Heart right ventricle (tissue), 16 donors: ENCODE results near the gene USP22. TPM values are rescaled to one million over a fixed set of nuclear protein-coding genes. Genes with fewer than 3 reads are reported as not detected.

Experiments
- ATAC-seq, 8 donors: fragments of 200-7000 bp; cut with Tn5 transposase; one replicate each; pipeline ENCODE4 v1.9.1; 2020; ENCODE audit warnings: mild to moderate bottlenecking in 8 of 8, moderate library complexity in 8 of 8, moderate number of reproducible peaks in 1 of 8
- DNase-seq, 2 donors: peaks; one replicate each; pipeline ENCODE4 v3.0.0-alpha.2; 2020
- H3K27ac ChIP-seq, 10 donors: fragments of 200-600 bp; sonication (generic) in 2 of 10; one replicate each; pipeline versions ENCODE4 v1.5.0 to v1.8.0; 2020 to 2022; ENCODE audit warnings: mild to moderate bottlenecking in 3 of 10
- H3K27me3 ChIP-seq, 7 donors: fragments of 200-600 bp; one replicate each; pipeline ENCODE4 v1.8.0; 2021 to 2022; ENCODE audit warnings: mild to moderate bottlenecking in 2 of 7
- H3K36me3 ChIP-seq, 9 donors: fragments of 200-600 bp; sonication (generic) in 1 of 9; one replicate each; pipeline versions ENCODE4 v1.5.0 to v1.8.0; 2020 to 2022; ENCODE audit warnings: mild to moderate bottlenecking in 2 of 9
- H3K4me1 ChIP-seq, 9 donors: fragments of 200-600 bp; sonication (generic) in 1 of 9; one replicate each; pipeline versions ENCODE4 v1.5.0 to v1.8.0; 2020 to 2022; ENCODE audit warnings: mild to moderate bottlenecking in 4 of 9
- H3K4me3 ChIP-seq, 10 donors: fragments of 200-600 bp; sonication (generic) in 2 of 10; one replicate each; pipeline versions ENCODE4 v1.5.0 to v1.8.0; 2020 to 2022; ENCODE audit warnings: mild to moderate bottlenecking in 7 of 10, moderate library complexity in 2 of 10
- H3K9me3 ChIP-seq, 11 donors: fragments of 200-600 bp in 10 of 11; sonication (generic) in 2 of 11; one replicate each; pipeline versions ENCODE4 v1.5.0 to v1.8.0; 2013 to 2022; ENCODE audit warnings: mild to moderate bottlenecking in 2 of 11, control low read depth in 1 of 11, moderate library complexity in 1 of 11
- CTCF ChIP-seq, 9 donors: fragments of 200-600 bp; sonication (generic) in 2 of 9; IDR thresholded peaks; one replicate each; pipeline versions ENCODE4 v1.5.0 to v1.8.0; 2021 to 2022; ENCODE audit warnings: antibody characterized with exemption in 9 of 9, mild to moderate bottlenecking in 5 of 9, moderate library complexity in 1 of 9
- WGBS, 2 donors: extraction: QIAGEN DNeasy Blood & Tissue Kit; methylation state at CpG; one replicate each; pipeline ENCODE4 v1.1.7; 2013; ENCODE audit warnings: inconsistent platforms in 1 of 2; 5-methylcytosine and 5-hydroxymethylcytosine counted together
- intact Hi-C, 10 donors: fragments of 100-400 bp; cut with DNase I; formaldehyde crosslinking; loops; one replicate each; pipeline versions ENCODE4 v1.11.1 to v1.14.2; 2022
- polyA plus RNA-seq, 2 donors: library from polyadenylated mRNA; stranded (reverse); fragments of 200-250 nt; gene quantifications; one replicate each; pipeline ENCODE4 v1.2.3, GENCODE V29; 2013
- total RNA-seq, 10 donors: library from RNA; stranded (reverse); fragmentation: NEBNext Ultra II Directional in 3 of 10; extraction: Animal tissue kit (Norgen Biotek cat#: 25700) in 3 of 10; gene quantifications; one replicate each; pipeline versions ENCODE4 v1.2.1 to v1.2.4, GENCODE V29; 2021 to 2023
- donor health status: Arrhythmogenic right ventricular cardiomyopathy.
- donor health status: ischemic (EF 13 %, LVEDD 7.1; RV severe dilation, severe dysfunction).
- donor health status: healthy with polysubstance abuse.
- donor health status: DM: no; HTN: yes; CAD: no.
- donor health status: DM: no; HTN: no; CAD: no.
- donor health status: ischemic (EF 25% LVEDD 6.9; RV normal size, moderate dysfunction).
- donor health status: ischemic (EF 25% LVEDD 5.7; RV mildly dilated, moderate dysfunction).
- donor health status: healthy.
- donor health status: DM: yes; HTN: yes; CAD: no.
- donor health status: Ischemic cardiomyopathy.
- donor health status: ischemic (EF 35%, LVEDD 5.7; RV mildly dilated, moderate dysfunction).
- donor health status: nonischemic (EF 11% LVEDD 7.7; RV severe dilation, severe dysfunction).
- donor health status: DM: yes; HTN: yes; CAD: no.
- donor health status: PGD.
- donor health status: ischemic (EF 29% LVEDD 5.4; RV normal size, mild dysfunction).
- donor health status: nonischemic (EF 23%, LVEDD 6.1; RV moderate dilation, normal function).

USP22 gene
- total and polyA plus RNA-seq, 12 donors: 26.6 to 218 (median 173) TPM

GRCh38 chr17:20975566-20975965, 67.2 kb downstream of the USP22 start:
- ATAC-seq: no peak
- Histone ChIP-seq H3K36me3 (no peaks in the 10 kb centered on the region), H3K9me3 (no peaks in the 10 kb centered on the region), H3K27me3 (peaks cover 0 to 14% (median 3%) of the 10 kb centered on the region in 7 donors), H3K4me1 (no peaks in the 10 kb centered on the region), H3K27ac (no peak overlapping the region), H3K4me3 (no peak overlapping the region)
- DNase-seq: no peak
- TF ChIP-seq CTCF (IDR thresholded peaks at IDR 0.05): no peak
- WGBS, 2 donors: 81 to 92% methylated on average over 1 of the region's 1 CpG
- intact Hi-C loops: no loop called here

- Histone ChIP-seq H3K4me1 (no peaks in the 10 kb centered on the region), H3K27me3 (no peaks in the 10 kb centered on the region), H3K9me3 (no peaks in the 10 kb centered on the region), H3K27ac (no peak overlapping the region), H3K4me3 (no peak overlapping the region), H3K36me3 (no peaks in the 10 kb centered on the region)
- ATAC-seq: no peak
- no peak for TF ChIP-seq CTCF (IDR thresholded peaks at IDR 0.05)
- WGBS, 2 donors: 62 to 68% methylated on average over 4 of the region's 4 CpGs
- intact Hi-C loops: no loop called here
- no peak for DNase-seq
These were observed 72.5 kb downstream of the USP22 start for GRCh38 chr17:20970329-20970728.

- DNase-seq: no peak
- Histone ChIP-seq H3K27ac (no peak overlapping the region), H3K4me3 (no peak overlapping the region), H3K4me1 (no peaks in the 10 kb centered on the region), H3K27me3 (no peaks in the 10 kb centered on the region), H3K36me3 (no peaks in the 10 kb centered on the region), H3K9me3 (no peaks in the 10 kb centered on the region)
- 94 to 97% methylated on average over 8 of the region's 8 CpGs for WGBS, 2 donors
- TF ChIP-seq CTCF (IDR thresholded peaks at IDR 0.05): no peak
- intact Hi-C loops: no loop called here
- no peak for ATAC-seq
These were observed 73.7 kb downstream of the USP22 start for GRCh38 chr17:20968913-20969616.

- no peak overlapping the region for H3K4me3 ChIP-seq
- DNase-seq (no peak), ATAC-seq (no peak)
- no peaks in the 10 kb centered on the region for H3K9me3 ChIP-seq
- H3K27me3 ChIP-seq: peaks cover 0 to 5% (median 0%) of the 10 kb centered on the region in 7 donors
- H3K4me1 ChIP-seq: no peaks in the 10 kb centered on the region
- WGBS, 2 donors: 80 to 82% methylated on average over 3 of the region's 3 CpGs
- H3K27ac ChIP-seq: no peak overlapping the region
- TF ChIP-seq CTCF (IDR thresholded peaks at IDR 0.05): no peak
- H3K36me3 ChIP-seq: no peaks in the 10 kb centered on the region
- intact Hi-C loops: no loop called here
These were observed 75.0 kb downstream of the USP22 start for GRCh38 chr17:20967776-20968175.
